Gastroesophageal sphincter (tissue), 4 donors: ENCODE data around the gene RASL12. TPM values are rescaled to one million over a fixed set of nuclear protein-coding genes. Genes with fewer than 3 reads are reported as not detected.

Experiments
- ATAC-seq: fragments of 150-250 bp; one replicate; pipeline ENCODE4 v1.9.1; 2016; ENCODE audit warnings: mild to moderate bottlenecking, moderate library complexity
- H3K27ac ChIP-seq, 4 donors: fragments of 200-600 bp; sonication (generic) in 3 of 4; 1 replicate in 3 of 4; 2 replicates in 1 of 4; pipeline ENCODE4 v1.5.1; 2016 to 2019
- H3K27me3 ChIP-seq: fragments of 200-600 bp; sonication (generic); one replicate; pipeline ENCODE4 v1.5.1; 2019
- H3K36me3 ChIP-seq, 2 donors: fragments of 200-600 bp; sonication (generic); one replicate each; pipeline ENCODE4 v1.5.1; 2019; ENCODE audit warnings: control low read depth in 1 of 2
- H3K4me1 ChIP-seq, 3 donors: fragments of 200-600 bp; sonication (generic); 1 replicate in 2 of 3; 2 replicates in 1 of 3; pipeline ENCODE4 v1.5.1; 2016 to 2019; ENCODE audit warnings: control low read depth in 2 of 3
- H3K4me3 ChIP-seq, 2 donors: fragments of 200-600 bp; sonication (generic); one replicate each; pipeline ENCODE4 v1.5.1; 2019; ENCODE audit warnings: mild to moderate bottlenecking in 1 of 2, moderate library complexity in 1 of 2
- H3K9me3 ChIP-seq, 3 donors: fragments of 200-600 bp; sonication (generic); one replicate each; pipeline ENCODE4 v1.5.1; 2017 to 2019; ENCODE audit warnings: control low read depth in 2 of 3
- EP300 ChIP-seq: sonication (generic); formaldehyde crosslinking; IDR thresholded peaks from one replicate; pipeline ENCODE4 v1.6.1; 2017; ENCODE audit warnings: antibody characterized with exemption, mild to moderate bottlenecking
- POLR2A ChIP-seq, 2 donors: fragments of 450-650 bp; IDR thresholded peaks; one replicate each; pipeline ENCODE4 v1.6.1; 2017; ENCODE audit warnings: antibody characterized with exemption in 2 of 2, mild to moderate bottlenecking in 2 of 2, moderate library complexity in 1 of 2
- POLR2AphosphoS5 ChIP-seq: sonication (generic); formaldehyde crosslinking; IDR thresholded peaks from one replicate; pipeline ENCODE4 v1.6.1; 2017; ENCODE audit warnings: antibody characterized with exemption
- WGBS, 2 donors: methylation state at CpG; one replicate each; pipeline ENCODE4 v1.1.5; 2018; ENCODE audit warnings: low coverage in 1 of 2; 5-methylcytosine and 5-hydroxymethylcytosine counted together
- total RNA-seq, 4 donors: library from RNA; depleted of rRNA; stranded (reverse); fragments of >200 nt; gene quantifications; one replicate each; pipeline ENCODE4 v1.1.0, GENCODE V29; 2016
- TF ChIP-seq, protein P1 (sequence below), 4 experiments: fragments of 200-600 bp in 2 of 4; fragments of 450-650 bp in 2 of 4; sonication (generic) in 1 of 4; IDR thresholded peaks; one replicate each; pipeline ENCODE4 v1.5.1; 2017 to 2019; ENCODE audit warnings: antibody characterized with exemption in 4 of 4, mild to moderate bottlenecking in 2 of 4, moderate library complexity in 2 of 4

RASL12 gene
- total RNA-seq, 4 donors from 2014 or later: 43.2 to 244 (median 179) TPM

DNA sequence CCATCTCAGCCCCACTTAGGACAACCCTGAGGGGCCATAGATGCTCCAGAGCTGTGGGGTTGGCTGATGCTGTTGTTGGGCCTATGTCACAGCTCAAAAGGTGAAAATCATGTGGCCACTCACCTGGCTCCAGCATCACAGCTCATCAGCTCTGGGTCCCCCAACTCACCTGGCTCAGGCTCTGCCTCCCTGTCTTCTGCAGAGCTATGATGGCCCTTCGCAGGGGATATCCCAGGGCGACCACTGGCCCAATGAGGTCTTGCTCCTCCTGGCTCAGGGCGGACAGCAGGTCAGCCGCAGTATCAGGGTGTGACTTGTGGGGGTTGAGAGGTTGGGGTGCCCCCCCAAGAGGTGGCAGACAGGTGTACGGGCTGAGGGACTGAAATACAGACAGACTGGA is 31.5 kb upstream of the RASL12 start:
- no peak for ATAC-seq
- Histone ChIP-seq H3K27me3 (no peaks in the 10 kb centered on the region), H3K9me3 (no peaks in the 10 kb centered on the region), H3K4me3 (no peak overlapping the region), H3K27ac (no peak overlapping the region), H3K36me3 (peaks cover 0 to 62% of the 10 kb centered on the region in 2 donors), H3K4me1 (peaks cover 4 to 47% (median 16%) of the 10 kb centered on the region in 3 donors)
- TF ChIP-seq POLR2AphosphoS5 (no peak), EP300 (no peak), POLR2A (IDR thresholded peaks at IDR 0.05) (no peak)
- TF ChIP-seq, protein P1, sequence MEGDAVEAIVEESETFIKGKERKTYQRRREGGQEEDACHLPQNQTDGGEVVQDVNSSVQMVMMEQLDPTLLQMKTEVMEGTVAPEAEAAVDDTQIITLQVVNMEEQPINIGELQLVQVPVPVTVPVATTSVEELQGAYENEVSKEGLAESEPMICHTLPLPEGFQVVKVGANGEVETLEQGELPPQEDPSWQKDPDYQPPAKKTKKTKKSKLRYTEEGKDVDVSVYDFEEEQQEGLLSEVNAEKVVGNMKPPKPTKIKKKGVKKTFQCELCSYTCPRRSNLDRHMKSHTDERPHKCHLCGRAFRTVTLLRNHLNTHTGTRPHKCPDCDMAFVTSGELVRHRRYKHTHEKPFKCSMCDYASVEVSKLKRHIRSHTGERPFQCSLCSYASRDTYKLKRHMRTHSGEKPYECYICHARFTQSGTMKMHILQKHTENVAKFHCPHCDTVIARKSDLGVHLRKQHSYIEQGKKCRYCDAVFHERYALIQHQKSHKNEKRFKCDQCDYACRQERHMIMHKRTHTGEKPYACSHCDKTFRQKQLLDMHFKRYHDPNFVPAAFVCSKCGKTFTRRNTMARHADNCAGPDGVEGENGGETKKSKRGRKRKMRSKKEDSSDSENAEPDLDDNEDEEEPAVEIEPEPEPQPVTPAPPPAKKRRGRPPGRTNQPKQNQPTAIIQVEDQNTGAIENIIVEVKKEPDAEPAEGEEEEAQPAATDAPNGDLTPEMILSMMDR (IDR thresholded peaks at IDR 0.05): no peak
- 86 to 100% methylated on average over 1 to 2 of the region's 5 CpGs for WGBS, 2 donors

DNA sequence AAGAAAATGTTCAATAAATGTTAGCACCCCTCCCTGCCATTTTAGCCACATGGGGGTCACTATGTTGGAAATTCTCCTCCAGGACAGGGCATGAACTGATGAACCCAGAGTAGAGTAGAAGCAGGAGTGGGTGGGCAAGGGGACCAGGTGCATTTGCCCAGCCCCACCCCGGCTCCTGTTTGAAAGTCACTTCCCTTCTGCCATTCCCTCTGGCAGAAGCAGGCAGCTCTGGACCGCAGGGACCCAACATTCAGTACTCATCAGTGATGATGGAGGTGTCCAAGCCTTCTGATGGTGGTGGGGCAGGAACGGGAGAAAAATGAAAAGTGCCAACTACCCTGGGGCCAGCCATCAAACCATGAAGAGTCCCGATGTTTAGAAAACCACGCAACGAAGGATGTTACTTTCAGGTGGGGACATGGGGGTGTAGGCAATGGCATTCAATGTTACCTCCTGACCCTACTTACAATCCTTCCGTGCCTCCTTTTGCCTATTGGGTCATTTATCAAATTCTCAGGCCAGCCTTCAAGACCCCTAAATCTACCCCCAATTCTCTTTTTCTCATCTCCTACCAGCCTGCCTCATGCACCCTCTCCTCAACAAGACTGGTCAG is 30.0 kb upstream of the RASL12 start:
- Histone ChIP-seq H3K4me3 (no peak overlapping the region), H3K27ac (peak overlapping the region in 1 of 4 donors; percentile 89), H3K36me3 (peaks cover 0 to 46% of the 10 kb centered on the region in 2 donors), H3K27me3 (no peaks in the 10 kb centered on the region), H3K4me1 (peaks cover 4 to 63% (median 16%) of the 10 kb centered on the region in 3 donors), H3K9me3 (no peaks in the 10 kb centered on the region)
- no peak for ATAC-seq
- TF ChIP-seq POLR2AphosphoS5 (no peak), EP300 (no peak), POLR2A (IDR thresholded peaks at IDR 0.05) (no peak)
- TF ChIP-seq, protein P1 (IDR thresholded peaks at IDR 0.05): no peak
- WGBS, 2 donors: 91 to 97% methylated on average over 5 to 6 of the region's 7 CpGs

DNA sequence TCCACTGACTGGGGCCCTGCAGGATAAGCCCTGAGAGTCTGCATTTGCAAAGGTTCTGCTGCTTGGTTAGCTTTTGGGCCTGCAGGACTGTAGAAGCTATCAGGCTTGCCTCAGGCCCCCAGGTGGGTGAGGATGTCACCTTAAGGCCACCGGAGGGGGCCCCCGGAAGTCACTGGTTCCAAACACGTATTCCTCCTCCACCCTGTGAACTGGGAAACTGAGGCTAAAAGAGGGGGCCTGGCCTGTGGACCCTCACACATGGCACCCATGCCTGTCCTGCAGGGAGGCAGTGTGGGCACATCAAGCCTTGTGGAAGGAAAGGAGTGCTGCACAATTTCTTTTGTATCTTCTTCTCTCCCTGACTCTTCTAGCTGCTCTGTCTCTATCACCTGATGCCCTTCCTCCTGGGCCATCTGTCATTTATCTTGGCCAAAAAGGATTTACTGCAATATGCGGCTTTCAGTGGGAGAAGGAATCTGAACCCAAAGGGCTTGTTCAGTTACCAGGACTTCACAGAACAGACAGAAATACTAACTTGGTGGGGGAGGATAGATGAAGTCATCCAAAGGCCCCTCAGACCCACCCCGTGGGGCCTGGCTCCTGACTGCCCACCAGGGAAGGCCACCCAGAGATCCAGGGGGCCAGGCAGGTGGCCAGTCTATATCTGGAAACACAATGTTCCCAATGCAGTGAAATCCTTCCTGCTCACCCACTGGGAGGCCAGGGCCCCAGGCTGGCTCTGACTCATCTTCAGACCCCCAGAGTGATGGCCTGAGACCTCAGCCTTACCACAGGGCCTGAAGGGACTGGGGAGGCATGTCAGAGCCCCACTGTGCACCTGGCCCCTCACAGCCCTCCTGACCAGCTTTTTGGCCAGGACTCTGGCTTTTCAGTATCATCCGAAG is 28.9 kb upstream of the RASL12 start:
- Histone ChIP-seq H3K9me3 (no peaks in the 10 kb centered on the region), H3K4me1 (peaks cover 4 to 69% (median 21%) of the 10 kb centered on the region in 3 donors), H3K27me3 (no peaks in the 10 kb centered on the region), H3K27ac (peak overlapping the region in 3 of 4 donors; percentile 88 to 98 (median 89)), H3K4me3 (no peak overlapping the region), H3K36me3 (peaks cover 0 to 36% of the 10 kb centered on the region in 2 donors)
- no peak for TF ChIP-seq POLR2AphosphoS5
- no peak for TF ChIP-seq EP300
- TF ChIP-seq, protein P1 (IDR thresholded peaks at IDR 0.05): no peak
- no peak for TF ChIP-seq POLR2A (IDR thresholded peaks at IDR 0.05)
- WGBS, 2 donors: 57 to 83% methylated on average over 1 to 2 of the region's 6 CpGs
- ATAC-seq: no peak

DNA sequence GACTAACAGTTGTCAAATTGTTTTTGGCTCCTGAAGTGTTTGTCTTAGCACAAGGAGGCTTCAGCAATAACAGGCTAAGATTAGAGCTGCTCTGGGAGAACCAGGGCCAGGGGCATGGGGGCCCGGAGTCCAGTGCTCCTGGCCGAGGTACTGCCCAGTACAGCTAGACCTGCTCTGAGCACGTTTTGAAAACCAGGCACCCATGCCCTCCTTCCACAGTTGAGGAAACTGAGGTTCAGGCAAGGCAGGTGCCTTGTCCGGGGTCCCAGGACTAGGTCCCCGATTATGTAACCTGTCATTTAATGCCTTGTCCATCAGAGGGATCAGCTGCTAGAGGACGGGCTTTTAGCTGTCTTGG is 27.9 kb upstream of the RASL12 start:
- peaks cover 0 to 35% of the 10 kb centered on the region in 2 donors for H3K36me3 ChIP-seq
- peak overlapping the region; percentile 7 to 98 (median 88) for H3K27ac ChIP-seq
- H3K9me3 ChIP-seq: no peaks in the 10 kb centered on the region
- 56% methylated on average over 6 of the region's 6 CpGs; no CpG with 5 or more reads in 1 of the 2 donors for WGBS, 2 donors
- no peaks in the 10 kb centered on the region for H3K27me3 ChIP-seq
- ATAC-seq: no peak
- no peak for TF ChIP-seq EP300
- TF ChIP-seq POLR2A (IDR thresholded peaks at IDR 0.05): no peak
- no peak for TF ChIP-seq POLR2AphosphoS5
- peaks cover 4 to 69% (median 15%) of the 10 kb centered on the region in 3 donors for H3K4me1 ChIP-seq
- no peak overlapping the region for H3K4me3 ChIP-seq

DNA sequence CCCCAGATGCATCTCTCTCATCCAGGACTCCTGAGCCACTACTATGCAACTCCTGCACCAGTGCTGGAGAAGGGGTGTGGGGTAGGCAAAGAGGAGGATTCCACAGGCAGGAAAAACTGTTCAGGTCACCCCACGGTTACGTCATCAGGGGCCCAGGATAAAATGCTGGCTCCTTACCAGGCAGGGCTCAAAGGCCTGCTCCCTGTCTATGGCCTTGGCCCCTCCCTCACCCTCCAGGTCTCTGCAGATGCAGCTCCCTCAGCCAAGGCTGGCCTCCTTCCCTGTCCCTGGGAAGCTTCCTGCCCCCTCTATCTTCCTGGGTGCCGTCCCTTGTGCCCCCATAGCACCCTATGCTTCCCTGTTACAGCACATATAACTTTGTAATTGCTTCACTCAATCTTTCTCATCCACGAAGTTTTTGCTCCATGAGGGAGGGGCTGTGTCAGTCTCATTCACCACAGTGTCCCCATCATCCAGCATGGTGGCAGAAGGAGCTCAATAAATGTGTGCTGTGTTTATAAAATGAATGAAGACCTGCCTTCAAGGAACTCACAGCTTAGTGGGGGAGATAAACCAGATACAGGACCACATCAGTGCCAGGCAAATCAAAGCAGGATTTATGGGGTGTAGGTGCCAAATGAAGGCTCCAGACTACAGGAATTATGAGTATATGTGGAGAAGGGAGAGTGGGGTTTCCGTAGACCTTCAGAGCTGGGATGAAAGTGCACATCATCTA is 27.4 kb upstream of the RASL12 start:
- Histone ChIP-seq H3K27me3 (no peaks in the 10 kb centered on the region), H3K4me3 (no peak overlapping the region), H3K9me3 (no peaks in the 10 kb centered on the region), H3K4me1 (peaks cover 4 to 71% (median 15%) of the 10 kb centered on the region in 3 donors), H3K36me3 (peaks cover 0 to 35% of the 10 kb centered on the region in 2 donors), H3K27ac (peak overlapping the region; percentile 73 to 98 (median 88))
- 43 to 56% methylated on average over 3 to 5 of the region's 5 CpGs for WGBS, 2 donors
- no peak for ATAC-seq
- TF ChIP-seq POLR2A (IDR thresholded peaks at IDR 0.05): no peak
- no peak for TF ChIP-seq POLR2AphosphoS5
- TF ChIP-seq EP300: no peak
- TF ChIP-seq, protein P1 (IDR thresholded peaks at IDR 0.05): no peak
